GM23338 (cell line): ENCODE results near the gene HRAS.

Source experiments
- CTCF ChIP-seq, 2 experiments: fragments of 200-600 bp in 1 of 2; sonication (generic) in 1 of 2; conservative IDR thresholded peaks; 2 replicates each; pipeline versions ENCODE4 v1.5.1 to v1.6.1; 2016 to 2017; ENCODE audit warnings: antibody characterized with exemption in 2 of 2, low read depth in 2 of 2, mild to moderate bottlenecking in 2 of 2, moderate library complexity in 1 of 2
- POLR2AphosphoS5 ChIP-seq: IDR thresholded peaks from 2 replicates; pipeline ENCODE4 v1.6.1; 2016; ENCODE audit warnings: antibody characterized with exemption, low read depth

- TF ChIP-seq CTCF (conservative IDR thresholded peaks at IDR 0.05; ENCODE audit: low read depth in 2 of 2) (no peak), POLR2AphosphoS5 (no peak)
Measured at GRCh38 chr11:497565-498296, 37.6 kb downstream of the HRAS start.
